WI38 (cell line): ENCODE results near the gene SRSF6.

Experiments
- H3K4me3 ChIP-seq: 2 replicates; pipeline ENCODE4 v1.5.1; 2011; ENCODE audit warnings: low read depth, mild to moderate bottlenecking, control low read depth, low read length
- TF ChIP-seq, protein P1 (sequence below): IDR thresholded peaks from 2 replicates; pipeline ENCODE4 v1.5.1; 2012; ENCODE audit warnings: low read depth, mild to moderate bottlenecking, control low read depth, low read length

The SRSF6 gene

DNA sequence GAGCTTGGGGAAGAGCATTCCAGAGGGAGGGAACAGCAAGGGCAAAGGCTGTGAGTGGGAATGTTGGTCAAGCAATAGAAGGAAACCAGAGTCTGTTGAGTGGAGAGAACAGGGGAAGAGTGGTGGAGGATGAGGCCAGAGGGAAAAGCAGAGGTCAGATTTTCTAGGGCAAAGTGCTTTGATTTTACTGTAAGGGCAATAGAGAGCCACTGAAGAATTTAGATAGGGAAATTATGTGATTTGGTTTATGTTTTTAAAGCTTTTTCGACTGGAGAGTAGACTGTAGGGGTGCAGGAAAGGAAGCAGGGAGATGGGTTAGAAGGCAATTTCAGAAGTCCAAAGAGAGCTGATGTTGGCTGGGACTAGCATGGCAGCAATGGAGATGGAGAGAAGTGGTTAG, 54.2 kb downstream of the SRSF6 start:
- TF ChIP-seq, protein P1, sequence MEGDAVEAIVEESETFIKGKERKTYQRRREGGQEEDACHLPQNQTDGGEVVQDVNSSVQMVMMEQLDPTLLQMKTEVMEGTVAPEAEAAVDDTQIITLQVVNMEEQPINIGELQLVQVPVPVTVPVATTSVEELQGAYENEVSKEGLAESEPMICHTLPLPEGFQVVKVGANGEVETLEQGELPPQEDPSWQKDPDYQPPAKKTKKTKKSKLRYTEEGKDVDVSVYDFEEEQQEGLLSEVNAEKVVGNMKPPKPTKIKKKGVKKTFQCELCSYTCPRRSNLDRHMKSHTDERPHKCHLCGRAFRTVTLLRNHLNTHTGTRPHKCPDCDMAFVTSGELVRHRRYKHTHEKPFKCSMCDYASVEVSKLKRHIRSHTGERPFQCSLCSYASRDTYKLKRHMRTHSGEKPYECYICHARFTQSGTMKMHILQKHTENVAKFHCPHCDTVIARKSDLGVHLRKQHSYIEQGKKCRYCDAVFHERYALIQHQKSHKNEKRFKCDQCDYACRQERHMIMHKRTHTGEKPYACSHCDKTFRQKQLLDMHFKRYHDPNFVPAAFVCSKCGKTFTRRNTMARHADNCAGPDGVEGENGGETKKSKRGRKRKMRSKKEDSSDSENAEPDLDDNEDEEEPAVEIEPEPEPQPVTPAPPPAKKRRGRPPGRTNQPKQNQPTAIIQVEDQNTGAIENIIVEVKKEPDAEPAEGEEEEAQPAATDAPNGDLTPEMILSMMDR, result no peak
- H3K4me3 ChIP-seq, result no peak overlapping the region

DNA sequence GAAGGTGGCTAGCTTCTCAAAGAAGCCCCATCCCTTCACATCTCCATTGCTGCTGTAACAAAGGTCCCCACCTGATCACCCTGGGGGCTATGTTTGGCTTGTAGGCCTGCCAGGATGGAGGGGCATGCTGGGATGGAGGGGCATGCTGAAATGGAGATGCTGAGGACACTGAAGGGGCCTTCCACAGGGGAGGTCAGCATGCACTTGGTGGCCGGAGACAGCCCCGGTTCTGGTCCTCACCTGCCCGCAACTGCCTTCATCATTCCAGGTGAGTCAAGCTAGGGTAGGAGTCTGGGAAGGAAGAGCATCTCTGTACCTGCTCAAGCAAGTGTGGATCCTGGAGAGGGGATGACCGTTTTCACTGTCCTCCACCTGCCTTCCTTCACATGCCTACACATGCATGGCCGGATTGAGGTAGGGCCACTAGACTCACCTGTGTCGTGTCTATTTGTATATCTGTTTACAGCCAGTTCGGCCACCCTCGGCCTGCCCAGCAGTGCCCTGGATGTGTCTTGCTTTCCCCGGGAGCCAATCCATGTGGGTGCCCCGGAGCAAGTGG, 55.8 kb downstream of the SRSF6 start:
- TF ChIP-seq, protein P1, result no peak
- peak overlapping the region; percentile 61 for H3K4me3 ChIP-seq
